Lung (tissue), 12 donors: Measurements from ENCODE around the gene RBM46. TPM values are rescaled to one million over a fixed set of nuclear protein-coding genes. Genes with fewer than 3 reads are reported as not detected.
A peak's percentile ranks its signal among the peaks of the same experiment; 100 is the strongest.

Experiments
- ATAC-seq: fragments of 200-7000 bp; cut with Tn5 transposase; one replicate; pipeline ENCODE4 v1.9.1; 2020; ENCODE audit warnings: moderate number of reproducible peaks; ENCODE audit not compliant: insufficient read depth, low FRiP score
- DNase-seq, 3 donors: peaks; one replicate each; pipeline ENCODE4 v3.0.0-alpha.2; 2013 to 2017
- H3K27ac ChIP-seq, 2 donors: one replicate each; pipeline ENCODE4 v1.5.1; 2013; ENCODE audit warnings: mild to moderate bottlenecking in 2 of 2, moderate library complexity in 2 of 2, control low read depth in 1 of 2, inconsistent platforms in 1 of 2, low read depth in 1 of 2, low read length in 1 of 2
- H3K27me3 ChIP-seq, 3 donors: one replicate each; pipeline ENCODE4 v1.5.1; 2013; ENCODE audit warnings: low read length in 2 of 3; ENCODE audit not compliant: control insufficient read depth in 3 of 3, insufficient read depth in 3 of 3
- H3K36me3 ChIP-seq, 4 donors: one replicate each; pipeline ENCODE4 v1.5.1; 2013; ENCODE audit warnings: low read length in 4 of 4, mild to moderate bottlenecking in 1 of 4, moderate library complexity in 1 of 4; ENCODE audit not compliant: control insufficient read depth in 4 of 4, insufficient read depth in 4 of 4
- H3K4me1 ChIP-seq, 5 donors: one replicate each; pipeline ENCODE4 v1.5.1; 2013; ENCODE audit warnings: low read length in 5 of 5, mild to moderate bottlenecking in 2 of 5, moderate library complexity in 1 of 5; ENCODE audit not compliant: control insufficient read depth in 5 of 5, insufficient read depth in 5 of 5
- H3K4me3 ChIP-seq: one replicate; pipeline ENCODE4 v1.5.1; 2013; ENCODE audit warnings: mild to moderate bottlenecking, control low read depth, moderate library complexity
- H3K9ac ChIP-seq, 2 donors: one replicate each; pipeline ENCODE4 v1.5.1; 2013; ENCODE audit warnings: low read length in 2 of 2, control low read depth in 1 of 2; ENCODE audit not compliant: insufficient read depth in 1 of 2
- H3K9me3 ChIP-seq, 4 donors: one replicate each; pipeline ENCODE4 v1.5.1; 2013; ENCODE audit warnings: low read length in 3 of 4, mild to moderate bottlenecking in 1 of 4, moderate library complexity in 1 of 4; ENCODE audit not compliant: control insufficient read depth in 4 of 4, insufficient read depth in 3 of 4
- WGBS, 2 donors: extraction: QIAGEN DNeasy Blood & Tissue Kit; methylation state at CpG; one replicate each; pipeline ENCODE4 v1.1.7; 2013; 5-methylcytosine and 5-hydroxymethylcytosine counted together
- polyA plus RNA-seq, 2 donors: library from polyadenylated mRNA; stranded (reverse); fragments of 200-250 nt; gene quantifications; one replicate each; pipeline ENCODE4 v1.2.1, GENCODE V29; 2013
- total RNA-seq, 2 donors: library from RNA; depleted of rRNA in 1 of 2; stranded (reverse); fragments of >200 nt in 1 of 2; gene quantifications; one replicate each; pipeline ENCODE4 v1.2.1, GENCODE V29; 2014 to 2021
- TF ChIP-seq, protein P1 (sequence below): IDR thresholded peaks from 2 replicates; pipeline ENCODE4 v1.5.1; 2012; ENCODE audit warnings: mild to moderate bottlenecking; ENCODE audit errors: control extremely low read depth, extremely low read depth
- donor health status: control.
- donor health status: control.
- donor health status: Bipolar disorder and iron deficiency.
- donor health status: healthy.
- donor health status: DM: yes; HTN: yes; CAD: no.

Gene RBM46
- total and polyA plus RNA-seq, 4 donors, result 0.06 TPM; not detected in 3

DNA sequence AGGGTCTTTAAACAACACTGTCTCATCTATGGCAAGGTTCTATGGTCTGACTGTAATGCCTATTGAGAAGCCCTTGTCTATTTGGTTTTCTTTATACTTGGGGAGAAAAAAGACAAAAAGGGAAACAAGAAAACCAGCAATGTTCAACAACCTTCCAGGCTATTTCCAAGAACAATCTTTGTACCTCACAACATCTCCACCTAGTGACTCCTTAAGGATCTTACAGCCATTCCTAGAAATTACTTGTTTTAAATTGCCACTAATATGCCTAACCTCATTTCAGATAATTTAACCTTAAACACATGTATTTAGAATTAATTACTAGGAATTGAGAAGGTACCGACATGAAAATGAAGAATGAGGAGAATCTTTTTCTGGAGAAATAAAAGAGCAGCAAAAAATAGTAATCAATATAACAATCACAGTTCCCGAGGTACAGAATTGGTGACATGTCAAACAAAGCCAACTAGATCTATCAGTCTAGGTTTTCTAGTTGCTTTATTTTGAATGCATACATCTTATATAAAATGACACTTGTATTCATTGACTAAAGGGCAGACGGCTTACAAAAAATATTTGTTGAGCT, 1.6 kb upstream of the RBM46 start:
- peak in 2 of 3 donors; percentile 43 to 67 for DNase-seq
- Histone ChIP-seq H3K36me3 (no peaks in the 10 kb centered on the region), H3K9me3 (no peaks in the 10 kb centered on the region), H3K4me3 (no peak overlapping the region), H3K4me1 (no peaks in the 10 kb centered on the region), H3K27me3 (peaks cover 0 to 26% (median 0%) of the 10 kb centered on the region in 3 donors), H3K27ac (no peak overlapping the region), H3K9ac (no peak overlapping the region)
- TF ChIP-seq, protein P1, sequence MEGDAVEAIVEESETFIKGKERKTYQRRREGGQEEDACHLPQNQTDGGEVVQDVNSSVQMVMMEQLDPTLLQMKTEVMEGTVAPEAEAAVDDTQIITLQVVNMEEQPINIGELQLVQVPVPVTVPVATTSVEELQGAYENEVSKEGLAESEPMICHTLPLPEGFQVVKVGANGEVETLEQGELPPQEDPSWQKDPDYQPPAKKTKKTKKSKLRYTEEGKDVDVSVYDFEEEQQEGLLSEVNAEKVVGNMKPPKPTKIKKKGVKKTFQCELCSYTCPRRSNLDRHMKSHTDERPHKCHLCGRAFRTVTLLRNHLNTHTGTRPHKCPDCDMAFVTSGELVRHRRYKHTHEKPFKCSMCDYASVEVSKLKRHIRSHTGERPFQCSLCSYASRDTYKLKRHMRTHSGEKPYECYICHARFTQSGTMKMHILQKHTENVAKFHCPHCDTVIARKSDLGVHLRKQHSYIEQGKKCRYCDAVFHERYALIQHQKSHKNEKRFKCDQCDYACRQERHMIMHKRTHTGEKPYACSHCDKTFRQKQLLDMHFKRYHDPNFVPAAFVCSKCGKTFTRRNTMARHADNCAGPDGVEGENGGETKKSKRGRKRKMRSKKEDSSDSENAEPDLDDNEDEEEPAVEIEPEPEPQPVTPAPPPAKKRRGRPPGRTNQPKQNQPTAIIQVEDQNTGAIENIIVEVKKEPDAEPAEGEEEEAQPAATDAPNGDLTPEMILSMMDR, result no peak
- WGBS, 2 donors, result 50 to 56% methylated on average over 3 of the region's 3 CpGs
- ATAC-seq, result no peak

DNA sequence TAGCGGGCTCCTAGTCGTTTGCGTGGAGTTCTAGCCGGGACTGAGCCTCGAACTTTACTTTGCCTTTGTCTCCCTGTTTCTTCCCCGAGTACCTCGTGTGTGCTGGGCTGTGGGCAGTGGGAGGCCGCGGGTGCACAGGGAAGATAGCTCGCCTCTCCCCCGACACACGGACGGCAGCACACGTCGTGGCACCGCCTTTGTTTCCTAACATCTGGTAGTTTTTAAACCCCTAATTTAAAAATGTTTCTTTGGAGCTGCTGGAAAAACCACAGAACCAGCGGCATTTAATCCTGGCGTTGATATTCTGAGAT, 866 bp downstream of the RBM46 start:
- H3K4me3 ChIP-seq, result no peak overlapping the region
- H3K9ac ChIP-seq, result no peak overlapping the region
- WGBS, 2 donors, result 80% methylated on average over 18 of the region's 18 CpGs
- DNase-seq (no peak), ATAC-seq (no peak)
- no peaks in the 10 kb centered on the region for H3K4me1 ChIP-seq
- H3K27me3 ChIP-seq, result peaks cover 0 to 25% (median 0%) of the 10 kb centered on the region in 3 donors
- no peaks in the 10 kb centered on the region for H3K36me3 ChIP-seq
- no peaks in the 10 kb centered on the region for H3K9me3 ChIP-seq
- no peak overlapping the region for H3K27ac ChIP-seq
- TF ChIP-seq, protein P1, result no peak

DNA sequence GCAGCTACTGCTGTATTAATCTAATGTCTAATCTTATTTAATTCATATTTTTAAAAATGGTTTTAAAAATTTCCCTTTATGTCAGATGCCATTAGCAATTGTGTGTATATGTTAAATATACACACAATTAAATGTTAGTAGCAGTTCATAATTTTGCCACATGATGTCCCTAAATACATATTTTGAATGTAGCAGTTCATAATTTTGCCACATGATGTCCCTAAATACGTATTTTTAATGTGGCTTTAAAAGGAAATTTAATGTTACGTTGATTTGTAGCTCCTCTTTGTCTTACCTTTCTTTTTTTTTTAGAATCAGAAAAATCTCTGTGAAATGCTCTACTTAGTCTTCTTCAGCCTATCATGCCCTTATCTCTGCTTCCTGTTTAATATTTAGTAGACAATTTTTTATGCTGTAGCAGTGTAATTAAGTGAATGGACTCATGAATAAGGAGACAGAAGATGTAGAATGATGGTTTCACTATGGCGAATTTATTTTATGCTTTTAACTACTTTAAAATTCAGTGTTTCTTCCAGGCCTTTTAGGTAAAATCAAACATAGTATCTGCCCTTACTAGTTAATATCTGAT, 26.1 kb downstream of the RBM46 start:
- 21 to 27% methylated on average over 3 of the region's 3 CpGs for WGBS, 2 donors
- Histone ChIP-seq H3K4me1 (no peaks in the 10 kb centered on the region), H3K27me3 (peaks cover 0 to 4% (median 0%) of the 10 kb centered on the region in 3 donors), H3K9me3 (no peaks in the 10 kb centered on the region), H3K4me3 (no peak overlapping the region), H3K36me3 (no peaks in the 10 kb centered on the region), H3K27ac (no peak overlapping the region), H3K9ac (no peak overlapping the region)
- DNase-seq (peak in 2 of 3 donors; percentile 68 to 69), ATAC-seq (peak; percentile 53)
- TF ChIP-seq, protein P1, result no peak

DNA sequence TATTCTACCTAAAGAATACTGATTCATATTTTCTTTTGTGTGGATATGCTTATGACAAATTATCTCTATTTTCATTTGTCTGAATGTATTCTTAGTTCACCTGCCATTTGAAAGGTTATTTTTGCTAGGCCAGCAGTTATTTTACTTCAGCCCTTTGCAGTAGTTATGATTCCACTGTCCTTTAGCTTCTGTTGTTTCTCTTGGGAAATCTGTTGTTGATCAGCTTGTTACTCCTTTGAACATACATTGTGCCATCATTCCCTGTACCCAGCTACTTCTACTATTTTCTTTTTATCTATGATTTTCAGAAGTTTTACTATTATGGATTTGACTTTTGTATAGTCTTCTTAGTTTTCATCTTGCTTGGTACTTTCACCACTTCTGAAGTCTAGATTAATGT, 37.2 kb downstream of the RBM46 start:
- no peak for ATAC-seq
- Histone ChIP-seq H3K9ac (no peak overlapping the region), H3K4me1 (no peaks in the 10 kb centered on the region), H3K27me3 (no peaks in the 10 kb centered on the region), H3K36me3 (no peaks in the 10 kb centered on the region), H3K9me3 (no peaks in the 10 kb centered on the region), H3K27ac (no peak overlapping the region), H3K4me3 (no peak overlapping the region)
- no peak for DNase-seq
- TF ChIP-seq, protein P1, result no peak
